ENCODE measurements around the gene ETV3L.

The ETV3L gene

GRCh38 chr1:157099633-157100009, at the start of gene ETV3L:
ETV3L (minus strand) TSS chr1:157099808; CDS start chr1:157099523, 285 bp downstream.
- no peaks in the 10 kb centered on the region for H3K36me3 ChIP-seq (ENCODE audit: control insufficient read depth, low read depth, low read length)
- H3K4me1 ChIP-seq (ENCODE audit: control insufficient read depth, low read depth, low read length): no peaks in the 10 kb centered on the region
- H3K27ac ChIP-seq (ENCODE audit: low read length): no peak within 1 kb of the TSS
- no peaks in the 10 kb centered on the region for H3K9me3 ChIP-seq (ENCODE audit: control insufficient read depth, low read depth, low read length)
- H3K27me3 ChIP-seq (ENCODE audit: control insufficient read depth, insufficient read depth, low read length): no peaks in the 10 kb centered on the region
- H3K4me3 ChIP-seq (ENCODE audit: low read length): no peak within 1 kb of the TSS
- no peak within 1 kb of the TSS for H3K9ac ChIP-seq (ENCODE audit: low read length)

- no peak overlapping the region for H3K27ac ChIP-seq (ENCODE audit: low read length)
- H3K9me3 ChIP-seq (ENCODE audit: control insufficient read depth, low read depth, low read length): no peaks in the 10 kb centered on the region
- no peaks in the 10 kb centered on the region for H3K4me1 ChIP-seq (ENCODE audit: control insufficient read depth, low read depth, low read length)
- H3K4me3 ChIP-seq (ENCODE audit: low read length): no peak overlapping the region
- H3K9ac ChIP-seq (ENCODE audit: low read length): no peak overlapping the region
- no peaks in the 10 kb centered on the region for H3K36me3 ChIP-seq (ENCODE audit: control insufficient read depth, low read depth, low read length)
- H3K27me3 ChIP-seq (ENCODE audit: control insufficient read depth, insufficient read depth, low read length): no peaks in the 10 kb centered on the region
Observed at GRCh38 chr1:157147906-157148700, 48.5 kb upstream of the ETV3L start.

- no peaks in the 10 kb centered on the region for H3K27me3 ChIP-seq (ENCODE audit: control insufficient read depth, insufficient read depth, low read length)
- H3K4me1 ChIP-seq (ENCODE audit: control insufficient read depth, low read depth, low read length): no peaks in the 10 kb centered on the region
- no peaks in the 10 kb centered on the region for H3K36me3 ChIP-seq (ENCODE audit: control insufficient read depth, low read depth, low read length)
- no peak overlapping the region for H3K9ac ChIP-seq (ENCODE audit: low read length)
- H3K9me3 ChIP-seq (ENCODE audit: control insufficient read depth, low read depth, low read length): no peaks in the 10 kb centered on the region
- H3K4me3 ChIP-seq (ENCODE audit: low read length): no peak overlapping the region
- no peak overlapping the region for H3K27ac ChIP-seq (ENCODE audit: low read length)
Observed at GRCh38 chr1:157147037-157147436, 47.4 kb upstream of the ETV3L start.

GRCh38 chr1:157146244-157146643, 46.6 kb upstream of the ETV3L start:
- Histone ChIP-seq H3K9ac (ENCODE audit: low read length) (no peak overlapping the region), H3K4me3 (ENCODE audit: low read length) (no peak overlapping the region), H3K4me1 (ENCODE audit: control insufficient read depth, low read depth, low read length) (no peaks in the 10 kb centered on the region), H3K27me3 (ENCODE audit: control insufficient read depth, insufficient read depth, low read length) (peaks cover 5% of the 10 kb centered on the region), H3K27ac (ENCODE audit: low read length) (no peak overlapping the region), H3K9me3 (ENCODE audit: control insufficient read depth, low read depth, low read length) (no peaks in the 10 kb centered on the region), H3K36me3 (ENCODE audit: control insufficient read depth, low read depth, low read length) (no peaks in the 10 kb centered on the region)

- Histone ChIP-seq H3K9me3 (ENCODE audit: control insufficient read depth, low read depth, low read length) (no peaks in the 10 kb centered on the region), H3K27ac (ENCODE audit: low read length) (no peak overlapping the region), H3K4me1 (ENCODE audit: control insufficient read depth, low read depth, low read length) (peaks cover 8% of the 10 kb centered on the region), H3K9ac (ENCODE audit: low read length) (no peak overlapping the region), H3K36me3 (ENCODE audit: control insufficient read depth, low read depth, low read length) (no peaks in the 10 kb centered on the region), H3K4me3 (ENCODE audit: low read length) (no peak overlapping the region), H3K27me3 (ENCODE audit: control insufficient read depth, insufficient read depth, low read length) (peaks cover 5% of the 10 kb centered on the region)
Observed at GRCh38 chr1:157145076-157145475, 45.5 kb upstream of the ETV3L start.

GRCh38 chr1:157144509-157144908, 44.9 kb upstream of the ETV3L start:
- H3K27me3 ChIP-seq (ENCODE audit: control insufficient read depth, insufficient read depth, low read length): peaks cover 5% of the 10 kb centered on the region
- H3K9me3 ChIP-seq (ENCODE audit: control insufficient read depth, low read depth, low read length): no peaks in the 10 kb centered on the region
- H3K4me1 ChIP-seq (ENCODE audit: control insufficient read depth, low read depth, low read length): peaks cover 14% of the 10 kb centered on the region
- no peak overlapping the region for H3K27ac ChIP-seq (ENCODE audit: low read length)
- no peak overlapping the region for H3K4me3 ChIP-seq (ENCODE audit: low read length)
- no peaks in the 10 kb centered on the region for H3K36me3 ChIP-seq (ENCODE audit: control insufficient read depth, low read depth, low read length)
- no peak overlapping the region for H3K9ac ChIP-seq (ENCODE audit: low read length)

- H3K4me1 ChIP-seq (ENCODE audit: control insufficient read depth, low read depth, low read length): peaks cover 21% of the 10 kb centered on the region
Observed at GRCh38 chr1:157142765-157143423, 43.3 kb upstream of the ETV3L start.

GRCh38 chr1:157142201-157142600, 42.6 kb upstream of the ETV3L start:
- Histone ChIP-seq H3K9ac (ENCODE audit: low read length) (no peak overlapping the region), H3K4me1 (ENCODE audit: control insufficient read depth, low read depth, low read length) (peaks cover 21% of the 10 kb centered on the region), H3K27me3 (ENCODE audit: control insufficient read depth, insufficient read depth, low read length) (peaks cover 5% of the 10 kb centered on the region), H3K9me3 (ENCODE audit: control insufficient read depth, low read depth, low read length) (no peaks in the 10 kb centered on the region), H3K27ac (ENCODE audit: low read length) (no peak overlapping the region), H3K4me3 (ENCODE audit: low read length) (no peak overlapping the region), H3K36me3 (ENCODE audit: control insufficient read depth, low read depth, low read length) (no peaks in the 10 kb centered on the region)

More at GRCh38 chr1:157142765-157143423, 43.3 kb upstream of the ETV3L start:
- Histone ChIP-seq H3K4me3 (ENCODE audit: low read length) (no peak overlapping the region), H3K9ac (ENCODE audit: low read length) (no peak overlapping the region), H3K9me3 (ENCODE audit: control insufficient read depth, low read depth, low read length) (no peaks in the 10 kb centered on the region), H3K27ac (ENCODE audit: low read length) (no peak overlapping the region), H3K27me3 (ENCODE audit: control insufficient read depth, insufficient read depth, low read length) (peaks cover 5% of the 10 kb centered on the region), H3K36me3 (ENCODE audit: control insufficient read depth, low read depth, low read length) (no peaks in the 10 kb centered on the region)

GRCh38 chr1:157141212-157141855, 41.7 kb upstream of the ETV3L start:
- Histone ChIP-seq H3K4me3 (ENCODE audit: low read length) (no peak overlapping the region), H3K27me3 (ENCODE audit: control insufficient read depth, insufficient read depth, low read length) (peaks cover 5% of the 10 kb centered on the region), H3K9ac (ENCODE audit: low read length) (no peak overlapping the region), H3K9me3 (ENCODE audit: control insufficient read depth, low read depth, low read length) (no peaks in the 10 kb centered on the region), H3K4me1 (ENCODE audit: control insufficient read depth, low read depth, low read length) (peaks cover 29% of the 10 kb centered on the region), H3K27ac (ENCODE audit: low read length) (no peak overlapping the region), H3K36me3 (ENCODE audit: control insufficient read depth, low read depth, low read length) (no peaks in the 10 kb centered on the region)

- no peak overlapping the region for H3K9ac ChIP-seq (ENCODE audit: low read length)
- no peaks in the 10 kb centered on the region for H3K9me3 ChIP-seq (ENCODE audit: control insufficient read depth, low read depth, low read length)
- peaks cover 10% of the 10 kb centered on the region for H3K36me3 ChIP-seq (ENCODE audit: control insufficient read depth, low read depth, low read length)
- peaks cover 33% of the 10 kb centered on the region for H3K4me1 ChIP-seq (ENCODE audit: control insufficient read depth, low read depth, low read length)
- H3K4me3 ChIP-seq (ENCODE audit: low read length): no peak overlapping the region
- H3K27ac ChIP-seq (ENCODE audit: low read length): no peak overlapping the region
- peaks cover 5% of the 10 kb centered on the region for H3K27me3 ChIP-seq (ENCODE audit: control insufficient read depth, insufficient read depth, low read length)
Observed at GRCh38 chr1:157140063-157140588, 40.5 kb upstream of the ETV3L start.

- Histone ChIP-seq H3K9me3 (ENCODE audit: control insufficient read depth, low read depth, low read length) (no peaks in the 10 kb centered on the region), H3K9ac (ENCODE audit: low read length) (peak overlapping the region; percentile 69), H3K36me3 (ENCODE audit: control insufficient read depth, low read depth, low read length) (peaks cover 20% of the 10 kb centered on the region), H3K4me3 (ENCODE audit: low read length) (peak overlapping the region; percentile 76), H3K27me3 (ENCODE audit: control insufficient read depth, insufficient read depth, low read length) (peaks cover 5% of the 10 kb centered on the region), H3K4me1 (ENCODE audit: control insufficient read depth, low read depth, low read length) (peaks cover 33% of the 10 kb centered on the region), H3K27ac (ENCODE audit: low read length) (peak overlapping the region; percentile 8)
Observed at GRCh38 chr1:157139052-157139715, 39.6 kb upstream of the ETV3L start.
